Embryonic facial prominence (tissue), 1 donor: Measurements from ENCODE around the gene EML2.
A peak's percentile ranks its signal among the peaks of the same experiment; 100 is the strongest.

ENCODE experiments used
- DNase-seq: peaks from one replicate; pipeline ENCODE4 v3.0.0-alpha.2; 2016; ENCODE audit errors: extremely low spot score

Gene EML2

DNA sequence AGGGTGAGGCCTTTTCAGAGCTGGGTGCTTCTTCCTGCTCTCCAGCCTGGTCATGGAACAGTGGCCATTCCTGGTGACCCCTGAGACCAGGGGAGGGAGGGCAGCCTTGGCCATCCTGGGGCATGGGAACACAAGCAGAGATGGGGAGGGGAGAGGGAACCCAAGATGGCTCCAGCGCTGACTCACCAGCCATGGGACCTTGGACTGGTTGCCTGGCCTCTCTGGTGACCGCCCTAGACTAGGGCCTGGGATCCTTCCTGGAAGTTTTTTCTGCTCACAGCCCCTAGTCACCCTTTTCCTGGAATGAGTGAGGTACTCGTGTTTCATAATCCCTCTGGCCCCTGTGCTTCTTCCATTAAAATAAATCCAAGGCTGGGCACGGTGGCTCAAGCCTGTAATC, 51.3 kb downstream of the EML2 start:
- no peak for DNase-seq

DNA sequence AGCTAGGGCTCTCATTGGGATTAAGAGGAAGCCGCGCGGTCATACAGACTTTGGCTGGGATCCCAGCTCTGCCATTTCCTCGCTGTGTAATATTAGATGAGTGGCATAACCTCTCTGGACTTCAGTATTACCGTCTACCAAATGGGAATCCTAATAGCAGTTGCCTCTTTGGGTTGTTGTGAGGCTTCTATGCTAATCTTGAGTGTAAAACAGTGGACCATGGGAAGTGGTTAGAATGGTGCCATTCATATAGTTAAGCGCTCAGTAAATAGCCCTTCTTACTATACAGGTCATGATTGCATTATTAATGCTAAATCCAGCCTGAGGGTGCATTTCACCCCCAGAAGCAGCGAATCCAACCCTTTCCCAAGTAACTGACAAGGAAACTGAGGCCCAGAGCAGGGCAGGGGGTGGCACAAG, 54.0 kb downstream of the EML2 start:
- no peak for DNase-seq

DNA sequence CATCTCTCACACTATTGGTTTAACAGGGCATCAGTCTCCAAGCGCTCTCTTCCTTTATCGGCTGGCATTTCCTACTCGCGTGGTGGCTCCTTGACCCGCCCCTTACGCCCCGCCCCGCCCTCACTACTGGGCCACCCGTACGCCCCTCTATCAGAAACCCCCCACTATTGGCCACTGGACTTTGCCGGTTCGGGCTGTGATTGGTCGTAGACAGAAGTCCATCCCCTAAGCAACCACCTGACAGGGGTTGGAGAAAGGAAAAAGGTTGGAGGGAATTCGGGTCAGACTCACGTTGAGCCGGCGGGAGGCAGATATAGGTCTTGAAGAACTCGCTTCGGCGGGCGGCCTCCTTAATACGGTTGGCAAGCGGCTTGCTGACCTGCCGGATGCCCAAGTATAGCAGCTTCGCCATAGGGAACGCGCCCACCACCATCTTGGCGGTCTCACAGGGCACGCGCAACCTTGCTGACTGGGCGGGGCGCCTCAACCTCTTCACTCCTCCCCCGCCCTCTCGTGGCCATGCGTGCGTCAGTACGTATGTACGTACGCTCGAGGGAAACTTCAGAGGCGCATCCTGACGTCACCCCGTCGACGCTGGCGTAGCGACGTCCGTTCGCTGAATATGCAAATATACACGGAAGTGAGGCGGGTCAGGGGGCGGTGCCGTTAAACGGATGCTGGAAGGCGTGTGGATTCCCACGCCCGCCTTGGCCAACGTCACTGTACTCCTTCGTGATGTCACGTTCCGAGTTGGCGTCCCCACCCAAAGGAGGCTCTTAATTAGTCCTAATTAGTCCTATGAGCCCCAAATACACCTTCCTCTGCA, 54.7 kb downstream of the EML2 start, which contains the start of gene OPA3:
OPA3 (minus strand) TSS at position 471 of the 826 bp plus-strand sequence; CDS start at position 433, 38 bp downstream.
- DNase-seq = peak; percentile 100

DNA sequence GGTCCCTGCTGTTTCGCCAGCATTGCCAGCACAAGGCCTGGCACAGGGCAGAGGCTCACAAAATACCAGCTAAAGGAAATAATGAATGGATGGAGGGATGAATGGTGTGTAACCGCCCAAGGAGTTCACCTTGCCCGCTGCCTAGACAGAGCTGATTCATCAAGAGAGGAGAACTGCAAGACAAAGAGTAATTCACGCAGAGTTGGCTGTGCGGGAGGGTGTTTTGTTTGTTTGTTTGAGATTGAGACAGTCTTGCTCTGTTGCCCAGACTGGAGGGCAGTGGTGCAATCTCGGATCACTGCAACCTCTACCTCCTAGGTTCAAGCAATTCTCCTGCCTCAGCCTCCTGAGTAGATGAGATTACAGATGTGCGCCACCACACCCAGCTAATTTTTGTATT, 57.6 kb downstream of the EML2 start:
- DNase-seq = no peak

DNA sequence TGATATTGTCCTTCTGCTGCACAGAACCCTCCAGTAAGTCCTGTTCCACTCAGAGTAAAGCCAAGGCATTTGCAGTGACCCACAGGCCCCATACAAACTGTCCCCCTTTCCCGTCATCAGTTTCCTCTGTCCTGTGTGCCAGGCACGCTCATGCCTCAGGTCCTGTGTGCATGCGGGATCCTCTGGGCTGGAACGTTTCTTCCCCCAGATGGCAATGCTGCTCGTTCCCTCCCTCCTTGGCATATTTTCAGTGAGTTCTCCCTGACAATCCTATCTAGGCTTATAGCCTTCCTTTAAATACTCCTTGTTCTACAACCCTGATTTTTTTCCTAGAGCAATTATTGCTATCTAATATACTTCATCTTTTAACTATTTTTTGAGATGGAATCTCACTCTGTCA, 60.3 kb downstream of the EML2 start:
- DNase-seq = no peak

DNA sequence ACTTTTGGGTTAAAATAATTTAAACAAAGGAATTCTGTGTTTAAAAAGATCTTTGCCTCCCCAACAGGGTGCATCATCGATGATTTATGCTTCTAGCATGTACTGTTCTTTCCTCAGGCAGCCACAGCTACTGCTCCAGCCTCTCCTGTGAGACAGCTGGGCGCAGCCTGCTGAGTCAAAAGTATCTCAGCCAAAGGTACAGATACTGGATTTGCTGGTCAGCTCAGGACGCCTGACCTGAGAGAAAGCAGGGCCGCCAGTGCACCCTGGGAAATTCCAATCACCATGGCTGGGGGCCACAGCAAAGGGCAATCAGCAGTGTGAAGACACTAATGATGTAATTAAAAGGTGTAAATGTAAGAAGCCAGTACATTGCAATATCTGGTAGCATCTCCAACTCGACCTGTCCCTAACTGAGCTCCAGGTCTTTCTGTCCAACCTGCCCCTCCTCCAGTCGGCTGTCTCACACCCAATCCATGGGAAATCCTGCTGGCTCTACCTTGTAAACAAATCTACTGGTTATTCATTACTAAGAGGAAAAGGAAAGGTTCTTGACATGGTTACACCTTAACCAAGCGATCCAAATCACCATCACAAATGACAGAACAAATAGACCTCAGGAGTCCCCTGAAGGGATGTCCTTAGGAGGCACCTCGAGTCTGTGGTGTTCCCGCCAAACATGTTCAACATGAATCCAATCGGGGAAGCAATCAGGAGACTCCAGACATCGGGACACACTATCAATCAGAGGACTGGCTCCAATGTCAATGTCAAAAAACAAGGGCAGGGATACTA, 61.9 kb downstream of the EML2 start:
- no peak for DNase-seq

DNA sequence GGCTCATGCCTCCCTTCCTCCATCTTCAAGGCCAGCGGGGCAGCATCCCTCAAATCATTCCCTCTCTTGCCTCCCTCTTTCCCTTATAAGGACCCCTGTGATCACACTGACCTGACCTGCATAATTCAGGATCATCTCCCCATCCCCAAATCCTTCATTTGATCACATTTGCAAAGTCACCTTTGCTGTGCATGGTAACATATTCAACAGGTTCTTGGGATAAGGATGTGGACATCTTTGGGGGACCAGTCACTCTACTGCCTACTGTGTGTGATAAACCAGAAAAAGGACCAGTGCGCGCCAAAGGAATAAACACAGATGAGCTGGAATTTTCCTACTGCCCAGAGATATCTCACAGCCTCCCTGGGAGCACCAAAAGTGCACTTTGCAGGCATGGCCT, 62.5 kb downstream of the EML2 start:
- no peak for DNase-seq

DNA sequence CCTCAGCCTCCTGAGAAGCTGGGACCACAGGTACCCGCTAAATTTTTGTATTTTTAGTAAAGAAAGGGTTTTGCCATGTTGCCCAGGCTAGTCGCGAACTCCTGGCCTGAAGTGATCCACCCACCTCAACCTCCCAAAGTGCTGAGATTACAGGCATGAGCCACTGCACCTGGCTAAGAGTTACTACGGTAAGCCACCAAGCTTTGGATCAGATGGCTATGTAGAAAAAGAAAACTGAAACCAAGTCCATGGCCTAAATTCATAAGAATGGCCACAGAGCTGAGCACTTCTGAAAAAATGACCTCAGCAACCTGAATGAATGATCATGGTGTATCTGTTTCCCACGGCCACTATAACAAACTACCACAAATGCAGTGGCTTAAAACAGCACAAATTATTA, 64.0 kb downstream of the EML2 start:
- DNase-seq = no peak

DNA sequence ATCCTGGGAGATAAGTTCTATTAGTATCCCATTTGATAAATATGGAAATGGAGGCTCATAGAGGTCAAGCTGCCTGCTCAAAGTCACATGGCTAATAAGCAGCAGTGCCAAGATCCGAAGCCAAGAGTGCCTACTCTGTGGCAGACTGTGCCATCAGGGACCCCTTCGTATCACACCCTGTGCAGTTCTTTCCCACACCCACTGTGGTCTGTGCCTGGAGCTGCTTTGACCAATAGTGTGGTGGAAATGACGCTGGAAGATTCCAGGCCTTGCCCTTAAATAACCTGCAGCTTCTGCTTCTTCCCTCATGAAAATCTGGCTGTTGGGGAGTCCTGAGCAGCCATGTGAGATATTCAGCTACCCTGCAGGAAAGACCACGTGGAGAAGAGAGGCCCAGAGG, 64.7 kb downstream of the EML2 start:
- DNase-seq = no peak

DNA sequence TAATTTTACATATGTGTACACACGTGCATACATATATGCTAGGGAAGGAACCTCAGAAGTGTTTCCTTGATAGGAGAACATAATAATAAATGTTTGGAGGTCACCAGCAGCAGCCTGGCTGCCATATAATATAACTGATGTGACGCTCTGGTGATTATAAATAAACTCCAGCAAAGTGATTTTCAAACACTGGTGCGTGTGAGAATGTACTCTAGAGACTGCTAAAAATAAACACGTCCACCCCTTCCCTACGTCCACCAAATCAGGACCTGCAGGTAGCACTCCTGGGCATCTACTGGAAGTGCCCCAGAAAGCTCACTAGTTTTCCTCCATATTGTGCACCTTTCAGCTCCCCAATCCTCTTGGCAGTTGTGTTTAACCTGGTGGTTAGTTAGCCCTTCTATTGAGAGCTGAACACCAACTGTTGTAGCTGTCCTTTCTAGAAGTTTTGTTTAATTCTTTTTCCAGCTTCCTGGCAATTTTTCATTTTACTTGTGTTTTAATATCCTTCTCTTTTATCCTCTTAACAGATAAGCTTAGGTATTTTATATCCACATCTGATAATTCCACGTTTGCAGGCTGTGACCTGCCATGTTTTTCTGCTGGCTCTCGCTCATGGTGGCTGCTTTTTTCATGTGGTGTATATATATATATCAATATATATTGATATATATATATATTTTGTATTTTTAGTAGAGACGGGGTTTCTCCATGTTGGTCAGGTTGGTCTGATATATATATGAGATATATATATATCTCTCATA, 67.6 kb downstream of the EML2 start:
- no peak for DNase-seq

DNA sequence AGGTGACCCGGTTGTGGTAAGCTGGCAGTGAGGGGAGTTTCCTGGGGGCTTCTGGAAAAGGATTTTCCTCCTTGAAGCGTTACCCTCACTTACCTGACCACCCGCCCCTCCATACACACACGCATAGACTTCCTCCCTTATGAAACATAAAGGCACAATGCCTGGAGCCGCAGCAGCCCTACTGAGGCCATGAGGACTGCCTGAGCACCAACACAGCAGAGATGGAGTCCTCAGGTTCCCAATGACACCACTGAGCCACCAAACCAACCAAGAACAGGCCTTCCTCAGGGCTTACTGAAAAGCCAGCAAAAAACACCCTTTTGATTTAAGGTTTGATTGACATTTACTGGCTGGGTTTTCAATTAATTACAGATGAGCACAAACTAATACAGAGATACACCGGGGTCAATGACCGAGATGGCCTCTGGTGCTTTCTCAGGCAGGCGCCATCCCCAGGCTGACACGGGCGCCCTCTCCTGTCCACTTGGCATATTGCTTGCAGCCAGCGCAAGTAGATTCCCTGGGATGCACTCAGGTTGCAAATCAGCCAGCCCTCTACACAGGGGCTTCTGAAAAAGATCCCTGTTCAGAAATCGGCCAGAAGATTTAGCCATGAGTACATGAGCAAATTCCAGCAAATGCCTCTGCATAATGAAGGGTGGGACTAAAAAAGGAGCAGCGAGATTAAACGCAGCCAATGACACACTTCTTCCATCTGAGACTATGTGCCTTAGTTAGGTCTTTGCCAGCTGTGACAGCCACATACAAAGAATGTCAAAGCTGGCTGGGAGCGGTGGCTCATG, 69.4 kb downstream of the EML2 start:
- DNase-seq = no peak

DNA sequence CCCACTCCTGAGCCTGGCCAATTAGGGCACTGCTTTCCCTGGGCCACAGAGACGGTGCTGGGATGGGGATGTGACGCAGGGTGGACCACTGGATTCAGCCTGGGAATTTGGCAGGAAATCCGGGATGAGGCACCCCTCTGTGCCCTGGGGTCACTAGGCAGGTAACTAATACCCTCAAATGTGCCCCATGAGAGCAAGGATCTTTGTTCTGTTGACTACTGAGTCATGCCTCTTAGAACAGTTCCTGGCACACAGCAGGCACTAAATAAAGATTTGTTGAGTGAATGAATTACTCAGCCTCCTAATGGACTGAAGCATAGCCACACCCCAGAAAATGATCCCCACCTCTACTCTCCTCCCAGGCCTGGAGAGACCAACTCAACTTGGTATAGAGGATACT, 70.5 kb downstream of the EML2 start:
- DNase-seq = no peak

DNA sequence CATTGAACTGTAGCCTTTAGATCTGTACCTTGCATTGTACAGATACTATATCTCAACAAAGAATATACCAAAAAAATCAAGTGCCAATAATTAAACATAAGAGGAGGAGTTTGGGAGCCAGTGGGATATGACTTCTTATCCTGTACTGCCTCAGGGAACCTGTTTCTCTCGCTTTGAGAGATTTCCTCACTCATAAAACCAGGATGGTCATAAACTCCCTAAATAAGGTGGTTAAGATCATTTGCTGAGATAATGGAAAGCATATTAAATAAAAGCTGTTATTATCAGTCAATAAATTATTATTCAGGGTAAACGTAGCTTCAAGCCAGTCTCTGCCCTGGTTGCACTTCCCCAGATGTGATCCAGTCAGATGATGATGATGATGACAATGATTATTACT, 71.6 kb downstream of the EML2 start:
- DNase-seq = no peak

DNA sequence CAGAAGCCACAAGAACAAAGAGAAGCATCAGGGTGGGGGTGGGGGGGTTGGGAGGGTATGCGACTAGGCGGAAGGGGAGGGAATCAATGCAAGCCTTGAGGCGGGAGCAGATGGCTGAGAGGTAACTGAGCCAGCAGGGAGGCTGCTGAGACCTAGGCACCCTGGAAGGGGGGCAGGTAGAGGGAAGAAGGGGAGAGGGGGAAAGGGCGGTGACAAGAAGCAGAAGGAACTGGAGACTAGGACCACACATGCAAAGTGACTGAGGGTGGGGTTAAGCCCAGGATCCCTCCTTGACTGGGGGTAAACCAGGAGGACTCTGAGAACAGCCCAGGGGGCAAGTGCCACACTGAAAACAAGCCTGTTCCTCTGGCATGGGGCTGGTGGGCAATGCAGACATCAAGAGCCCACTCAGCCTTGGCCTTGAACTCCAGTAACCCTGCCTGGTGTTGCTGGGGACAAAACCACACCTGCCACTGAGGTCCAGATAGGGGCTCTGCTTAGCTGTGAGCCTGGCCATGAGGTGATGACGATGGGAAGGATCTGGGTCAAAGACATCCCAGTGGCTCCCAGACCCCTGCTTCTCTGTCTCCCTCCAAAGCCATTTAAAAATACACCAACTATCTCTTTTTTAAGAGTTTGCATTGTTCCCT, 74.9 kb downstream of the EML2 start:
- DNase-seq = no peak

DNA sequence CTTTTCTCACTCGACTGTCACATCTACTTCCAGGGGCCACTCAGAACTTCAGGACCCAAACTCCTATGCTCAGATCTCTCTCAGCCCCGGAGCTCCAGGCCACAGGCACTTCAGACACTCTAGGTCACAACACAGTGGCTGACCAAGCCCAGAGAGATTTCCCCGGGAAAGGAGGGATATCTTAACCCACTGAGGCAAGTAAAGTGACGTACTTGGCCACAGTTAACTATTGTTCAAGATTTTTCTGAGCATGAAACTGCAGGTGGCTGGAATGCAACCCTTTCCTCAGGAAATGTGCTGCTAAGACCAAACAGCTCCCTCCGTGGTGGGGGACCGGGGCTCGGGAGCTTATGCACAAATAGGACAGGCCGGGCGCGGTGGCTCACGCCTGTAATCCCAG, 78.5 kb downstream of the EML2 start:
- no peak for DNase-seq

DNA sequence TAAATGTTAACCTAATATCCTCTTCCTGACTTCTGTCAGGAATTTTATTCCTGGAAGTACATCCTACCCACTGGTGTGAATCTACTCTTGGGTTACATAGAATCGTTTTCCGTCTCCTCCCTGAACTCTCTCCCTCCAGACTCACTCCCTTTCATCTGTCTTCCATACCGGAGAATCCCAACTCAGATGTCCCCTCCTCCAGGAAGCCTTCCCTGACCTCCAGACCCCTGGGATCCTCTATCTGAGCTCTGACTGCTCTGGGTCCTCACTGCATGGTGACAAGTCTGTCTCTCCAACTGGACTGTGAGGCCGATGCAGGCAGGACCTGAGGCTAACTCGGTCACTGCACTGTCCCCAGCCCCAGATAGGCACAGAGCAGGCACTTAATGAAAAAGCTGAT, 79.2 kb downstream of the EML2 start:
- no peak for DNase-seq
